ENCODE results near the gene GPR132.

The GPR132 gene

GRCh38 chr14:105063056-105063455 lies 2.2 kb downstream of the GPR132 start:
- Histone ChIP-seq H3K9me3 (ENCODE audit: insufficient read depth, low read depth, low read length) (no peaks in the 10 kb centered on the region), H4K20me1 (ENCODE audit: insufficient read depth, low read length, poor library complexity, severe bottlenecking) (no peaks in the 10 kb centered on the region), H3K4me1 (ENCODE audit: insufficient read depth, low read length, poor library complexity, severe bottlenecking) (peaks cover 71% of the 10 kb centered on the region), H3K4me2 (ENCODE audit: low read depth, low read length, poor library complexity, severe bottlenecking) (no peak overlapping the region), H3F3A (ENCODE audit: low read depth) (no peaks in the 10 kb centered on the region), H3K79me2 (ENCODE audit: insufficient read depth, low read length) (peaks cover 7% of the 10 kb centered on the region; the same call in 1 of the 2 replicates), H3K27me3 (ENCODE audit: insufficient read depth, low read length, poor library complexity, severe bottlenecking) (no peaks in the 10 kb centered on the region), H3K4me3 (ENCODE audit: low read length, poor library complexity, severe bottlenecking) (no peak overlapping the region), H3K9ac (ENCODE audit: low read depth, low read length, poor library complexity, severe bottlenecking) (no peak overlapping the region), H3K36me3 (ENCODE audit: insufficient read depth, low read length) (no peaks in the 10 kb centered on the region), H2AFZ (ENCODE audit: low read length) (no peak overlapping the region), H3K9me2 (replicated peaks; ENCODE audit: low read depth, low read length) (no peaks in the 10 kb centered on the region)
- TF ChIP-seq EZH2phosphoT487 (IDR thresholded peaks at IDR 0.05; ENCODE audit: borderline replicate concordance) (no peak), CTCF (conservative IDR thresholded peaks at IDR 0.05; ENCODE audit: low read length) (no peak)

GRCh38 chr14:105062048-105062433 lies 3.2 kb downstream of the GPR132 start:
- Histone ChIP-seq H3K9me3 (ENCODE audit: insufficient read depth, low read depth, low read length) (no peaks in the 10 kb centered on the region), H3K4me3 (ENCODE audit: low read length, poor library complexity, severe bottlenecking) (peak overlapping the region; percentile 47), H3F3A (ENCODE audit: low read depth) (no peaks in the 10 kb centered on the region), H3K9me2 (replicated peaks; ENCODE audit: low read depth, low read length) (no peaks in the 10 kb centered on the region), H4K20me1 (ENCODE audit: insufficient read depth, low read length, poor library complexity, severe bottlenecking) (no peaks in the 10 kb centered on the region), H3K9ac (ENCODE audit: low read depth, low read length, poor library complexity, severe bottlenecking) (peak overlapping the region; percentile 70), H3K36me3 (ENCODE audit: insufficient read depth, low read length) (no peaks in the 10 kb centered on the region), H3K79me2 (ENCODE audit: insufficient read depth, low read length) (peaks cover 7% of the 10 kb centered on the region; the same call in 1 of the 2 replicates), H3K4me1 (ENCODE audit: insufficient read depth, low read length, poor library complexity, severe bottlenecking) (peaks cover 63% of the 10 kb centered on the region), H3K4me2 (ENCODE audit: low read depth, low read length, poor library complexity, severe bottlenecking) (peak overlapping the region; percentile 67), H2AFZ (ENCODE audit: low read length) (no peak overlapping the region), H3K27me3 (ENCODE audit: insufficient read depth, low read length, poor library complexity, severe bottlenecking) (no peaks in the 10 kb centered on the region)
- TF ChIP-seq CTCF (conservative IDR thresholded peaks at IDR 0.05; ENCODE audit: low read length) (no peak), EZH2phosphoT487 (IDR thresholded peaks at IDR 0.05; ENCODE audit: borderline replicate concordance) (no peak)

GRCh38 chr14:105061428-105062047 lies 3.7 kb downstream of the GPR132 start:
- H3K79me2 ChIP-seq (ENCODE audit: insufficient read depth, low read length) = peaks cover 7% of the 10 kb centered on the region; the same call in 1 of the 2 replicates
- TF ChIP-seq CTCF (conservative IDR thresholded peaks at IDR 0.05; ENCODE audit: low read length) (no peak), EZH2phosphoT487 (IDR thresholded peaks at IDR 0.05; ENCODE audit: borderline replicate concordance) (no peak)

More at GRCh38 chr14:105061428-105062047, 3.7 kb downstream of the GPR132 start:
- Histone ChIP-seq H3K36me3 (ENCODE audit: insufficient read depth, low read length) (no peaks in the 10 kb centered on the region), H4K20me1 (ENCODE audit: insufficient read depth, low read length, poor library complexity, severe bottlenecking) (no peaks in the 10 kb centered on the region), H3K9ac (ENCODE audit: low read depth, low read length, poor library complexity, severe bottlenecking) (peak overlapping the region; percentile 70), H3K9me2 (replicated peaks; ENCODE audit: low read depth, low read length) (no peaks in the 10 kb centered on the region), H2AFZ (ENCODE audit: low read length) (no peak overlapping the region), H3K4me2 (ENCODE audit: low read depth, low read length, poor library complexity, severe bottlenecking) (peak overlapping the region; percentile 67), H3K4me3 (ENCODE audit: low read length, poor library complexity, severe bottlenecking) (peak overlapping the region; percentile 47), H3K4me1 (ENCODE audit: insufficient read depth, low read length, poor library complexity, severe bottlenecking) (peaks cover 58% of the 10 kb centered on the region), H3F3A (ENCODE audit: low read depth) (no peaks in the 10 kb centered on the region), H3K9me3 (ENCODE audit: insufficient read depth, low read depth, low read length) (no peaks in the 10 kb centered on the region), H3K27me3 (ENCODE audit: insufficient read depth, low read length, poor library complexity, severe bottlenecking) (no peaks in the 10 kb centered on the region)
